ENCODE results near the gene SAMD11. TPM values are rescaled to one million over a fixed set of nuclear protein-coding genes. Genes with fewer than 3 reads are reported as not detected.

Gene SAMD11
- total and polyA plus RNA-seq, 2 of the 13 experiments (the other 11 are each of a cell fraction or from before 2014, with no cell fraction given): 0.11 TPM; not detected in 1

DNA sequence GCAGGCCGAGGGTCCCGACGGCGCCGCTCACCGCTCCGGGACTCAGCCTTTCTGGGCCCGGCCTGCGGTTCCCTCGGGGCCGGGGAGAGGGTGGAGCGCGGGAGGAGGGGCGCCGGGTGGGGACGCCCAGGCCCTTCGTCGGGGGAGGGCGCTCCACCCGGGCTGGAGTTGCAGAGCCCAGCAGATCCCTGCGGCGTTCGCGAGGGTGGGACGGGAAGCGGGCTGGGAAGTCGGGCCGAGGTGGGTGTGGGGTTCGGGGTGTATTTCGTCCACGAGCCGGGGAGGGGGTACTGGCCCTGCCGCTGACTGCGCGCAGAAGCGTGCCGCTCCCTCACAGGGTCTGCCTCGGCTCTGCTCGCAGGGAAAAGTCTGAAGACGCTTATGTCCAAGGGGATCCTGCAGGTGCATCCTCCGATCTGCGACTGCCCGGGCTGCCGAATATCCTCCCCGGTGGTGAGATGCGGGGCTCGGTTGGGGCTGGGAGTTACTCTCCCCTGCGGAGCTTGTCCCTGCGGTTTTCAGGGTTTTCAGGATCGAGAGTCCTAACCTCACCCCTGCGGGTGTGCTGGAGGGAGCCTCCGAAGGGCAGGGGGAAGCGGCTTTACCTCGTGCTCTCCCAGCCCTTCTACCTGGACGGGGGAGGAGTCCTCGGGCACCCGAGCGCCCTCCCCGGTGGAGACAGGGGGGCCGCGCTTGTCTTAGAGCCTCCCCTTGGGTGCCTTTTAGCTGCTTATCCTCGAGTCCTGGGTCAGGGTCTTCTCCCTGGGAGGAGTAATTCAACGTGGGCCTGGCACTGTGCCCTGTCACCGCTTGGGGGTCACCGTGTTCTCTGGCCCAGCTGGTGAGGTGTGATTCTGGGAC, 2.1 kb downstream of the SAMD11 start (continued):
- TF ChIP-seq, protein P1, sequence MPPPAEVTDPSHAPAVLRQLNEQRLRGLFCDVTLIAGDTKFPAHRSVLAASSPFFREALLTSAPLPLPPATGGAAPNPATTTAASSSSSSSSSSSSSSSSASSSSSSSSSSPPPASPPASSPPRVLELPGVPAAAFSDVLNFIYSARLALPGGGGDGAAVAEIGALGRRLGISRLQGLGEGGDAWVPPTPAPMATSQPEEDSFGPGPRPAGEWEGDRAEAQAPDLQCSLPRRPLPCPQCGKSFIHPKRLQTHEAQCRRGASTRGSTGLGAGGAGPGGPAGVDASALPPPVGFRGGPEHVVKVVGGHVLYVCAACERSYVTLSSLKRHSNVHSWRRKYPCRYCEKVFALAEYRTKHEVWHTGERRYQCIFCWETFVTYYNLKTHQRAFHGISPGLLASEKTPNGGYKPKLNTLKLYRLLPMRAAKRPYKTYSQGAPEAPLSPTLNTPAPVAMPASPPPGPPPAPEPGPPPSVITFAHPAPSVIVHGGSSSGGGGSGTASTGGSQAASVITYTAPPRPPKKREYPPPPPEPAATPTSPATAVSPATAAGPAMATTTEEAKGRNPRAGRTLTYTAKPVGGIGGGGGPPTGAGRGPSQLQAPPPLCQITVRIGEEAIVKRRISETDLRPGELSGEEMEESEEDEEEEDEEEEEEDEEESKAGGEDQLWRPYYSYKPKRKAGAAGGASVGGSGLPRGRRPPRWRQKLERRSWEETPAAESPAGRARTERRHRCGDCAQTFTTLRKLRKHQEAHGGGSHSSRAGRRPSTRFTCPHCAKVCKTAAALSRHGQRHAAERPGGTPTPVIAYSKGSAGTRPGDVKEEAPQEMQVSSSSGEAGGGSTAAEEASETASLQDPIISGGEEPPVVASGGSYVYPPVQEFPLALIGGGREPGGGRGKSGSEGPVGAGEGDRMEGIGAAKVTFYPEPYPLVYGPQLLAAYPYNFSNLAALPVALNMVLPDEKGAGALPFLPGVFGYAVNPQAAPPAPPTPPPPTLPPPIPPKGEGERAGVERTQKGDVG (CRISPR knock-in tag; IDR thresholded peaks at IDR 0.05; ENCODE audit: borderline replicate concordance): no peak
- TF ChIP-seq DMAP1 (CRISPR knock-in tag; IDR thresholded peaks at IDR 0.05) (no peak), HNRNPLL (IDR thresholded peaks at IDR 0.05; ENCODE audit: low read depth, low read length, poor library complexity, severe bottlenecking) (no peak), BRD4 (CRISPR knock-in tag; IDR thresholded peaks at IDR 0.05) (no peak), SNRNP70 (IDR thresholded peaks at IDR 0.05; ENCODE audit: low read depth, low read length) (no peak), ATRX (CRISPR knock-in tag; IDR thresholded peaks at IDR 0.05; ENCODE audit: borderline replicate concordance) (no peak), ZNF557 (CRISPR knock-in tag; IDR thresholded peaks at IDR 0.05) (no peak), ZNF441 (CRISPR knock-in tag; IDR thresholded peaks at IDR 0.05; ENCODE audit: borderline replicate concordance) (no peak), FOSL2 (CRISPR knock-in tag; IDR thresholded peaks at IDR 0.05) (no peak), ZNF430 (CRISPR knock-in tag; IDR thresholded peaks at IDR 0.05) (no peak), MED8 (CRISPR knock-in tag; IDR thresholded peaks at IDR 0.05; ENCODE audit: insufficient replicate concordance) (no peak), NAIF1 (CRISPR knock-in tag; IDR thresholded peaks at IDR 0.05; ENCODE audit: borderline replicate concordance) (no peak), ZNF83 (CRISPR knock-in tag; IDR thresholded peaks at IDR 0.05; ENCODE audit: borderline replicate concordance) (no peak), MIER2 (CRISPR knock-in tag; IDR thresholded peaks at IDR 0.05) (no peak), HIVEP1 (CRISPR knock-in tag; IDR thresholded peaks at IDR 0.05) (0 out of 2 replicates have a peak, but pooled peaks have one; percentile 35), ETV6 (CRISPR knock-in tag; conservative IDR thresholded peaks at IDR 0.05) (no peak), MTF2 (CRISPR knock-in tag; IDR thresholded peaks at IDR 0.05; ENCODE audit: borderline replicate concordance) (peak; percentile 85; the same call in 1 of the 2 replicates), ZSCAN25 (CRISPR knock-in tag; IDR thresholded peaks at IDR 0.05) (peak; percentile 71)
- TF ChIP-seq, protein P2, sequence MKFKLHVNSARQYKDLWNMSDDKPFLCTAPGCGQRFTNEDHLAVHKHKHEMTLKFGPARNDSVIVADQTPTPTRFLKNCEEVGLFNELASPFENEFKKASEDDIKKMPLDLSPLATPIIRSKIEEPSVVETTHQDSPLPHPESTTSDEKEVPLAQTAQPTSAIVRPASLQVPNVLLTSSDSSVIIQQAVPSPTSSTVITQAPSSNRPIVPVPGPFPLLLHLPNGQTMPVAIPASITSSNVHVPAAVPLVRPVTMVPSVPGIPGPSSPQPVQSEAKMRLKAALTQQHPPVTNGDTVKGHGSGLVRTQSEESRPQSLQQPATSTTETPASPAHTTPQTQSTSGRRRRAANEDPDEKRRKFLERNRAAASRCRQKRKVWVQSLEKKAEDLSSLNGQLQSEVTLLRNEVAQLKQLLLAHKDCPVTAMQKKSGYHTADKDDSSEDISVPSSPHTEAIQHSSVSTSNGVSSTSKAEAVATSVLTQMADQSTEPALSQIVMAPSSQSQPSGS (CRISPR knock-in tag; IDR thresholded peaks at IDR 0.05): no peak
- TF ChIP-seq, protein P3, sequence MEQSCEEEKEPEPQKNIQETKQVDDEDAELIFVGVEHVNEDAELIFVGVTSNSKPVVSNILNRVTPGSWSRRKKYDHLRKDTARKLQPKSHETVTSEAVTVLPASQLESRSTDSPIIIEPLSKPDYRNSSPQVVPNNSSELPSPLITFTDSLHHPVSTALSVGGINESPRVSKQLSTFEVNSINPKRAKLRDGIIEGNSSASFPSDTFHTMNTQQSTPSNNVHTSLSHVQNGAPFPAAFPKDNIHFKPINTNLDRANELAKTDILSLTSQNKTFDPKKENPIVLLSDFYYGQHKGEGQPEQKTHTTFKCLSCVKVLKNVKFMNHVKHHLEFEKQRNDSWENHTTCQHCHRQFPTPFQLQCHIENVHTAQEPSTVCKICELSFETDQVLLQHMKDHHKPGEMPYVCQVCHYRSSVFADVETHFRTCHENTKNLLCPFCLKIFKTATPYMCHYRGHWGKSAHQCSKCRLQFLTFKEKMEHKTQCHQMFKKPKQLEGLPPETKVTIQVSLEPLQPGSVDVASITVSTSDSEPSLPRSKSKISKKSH (CRISPR knock-in tag; IDR thresholded peaks at IDR 0.05; ENCODE audit: borderline replicate concordance): no peak
- TF ChIP-seq, protein P4, sequence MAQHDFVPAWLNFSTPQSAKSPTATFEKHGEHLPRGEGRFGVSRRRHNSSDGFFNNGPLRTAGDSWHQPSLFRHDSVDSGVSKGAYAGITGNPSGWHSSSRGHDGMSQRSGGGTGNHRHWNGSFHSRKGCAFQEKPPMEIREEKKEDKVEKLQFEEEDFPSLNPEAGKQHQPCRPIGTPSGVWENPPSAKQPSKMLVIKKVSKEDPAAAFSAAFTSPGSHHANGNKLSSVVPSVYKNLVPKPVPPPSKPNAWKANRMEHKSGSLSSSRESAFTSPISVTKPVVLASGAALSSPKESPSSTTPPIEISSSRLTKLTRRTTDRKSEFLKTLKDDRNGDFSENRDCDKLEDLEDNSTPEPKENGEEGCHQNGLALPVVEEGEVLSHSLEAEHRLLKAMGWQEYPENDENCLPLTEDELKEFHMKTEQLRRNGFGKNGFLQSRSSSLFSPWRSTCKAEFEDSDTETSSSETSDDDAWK (CRISPR knock-in tag; IDR thresholded peaks at IDR 0.05): no peak

Data from HepG2 (cell line).